MG63 (cell line): ENCODE measurements around the gene FICD. TPM values are rescaled to one million over a fixed set of nuclear protein-coding genes. Genes with fewer than 3 reads are reported as not detected.

Source experiments
- DNase-seq: peaks from one replicate; pipeline ENCODE4 v3.0.0-alpha.2; 2020
- H3K27me3 ChIP-seq: fragments of 250-450 bp; sonication (Bioruptor Pico); 2 replicates; pipeline ENCODE4 v1.5.1; 2020; ENCODE audit warnings: mild to moderate bottlenecking, moderate library complexity
- H3K36me3 ChIP-seq: fragments of 250-450 bp; sonication (Bioruptor Pico); 2 replicates; pipeline ENCODE4 v1.5.1; 2020; ENCODE audit warnings: mild to moderate bottlenecking, moderate library complexity
- H3K4me3 ChIP-seq: fragments of 250-450 bp; sonication (Bioruptor Pico); 2 replicates; pipeline ENCODE4 v1.5.1; 2020; ENCODE audit warnings: mild to moderate bottlenecking, moderate library complexity
- H3K9me3 ChIP-seq: fragments of 250-450 bp; sonication (Bioruptor Pico); 2 replicates; pipeline ENCODE4 v1.5.1; 2020; ENCODE audit warnings: mild to moderate bottlenecking, moderate library complexity
- total RNA-seq: library from RNA; depleted of rRNA; stranded (reverse); fragments of >200 nt; shearing (Covaris generic); gene quantifications from 2 replicates; pipeline ENCODE4 v1.2.3, GENCODE V29; 2014; ENCODE audit warnings: low replicate concordance

The FICD gene
- total RNA-seq, 1 experiment from 2014 or later = 1.6 TPM

DNA sequence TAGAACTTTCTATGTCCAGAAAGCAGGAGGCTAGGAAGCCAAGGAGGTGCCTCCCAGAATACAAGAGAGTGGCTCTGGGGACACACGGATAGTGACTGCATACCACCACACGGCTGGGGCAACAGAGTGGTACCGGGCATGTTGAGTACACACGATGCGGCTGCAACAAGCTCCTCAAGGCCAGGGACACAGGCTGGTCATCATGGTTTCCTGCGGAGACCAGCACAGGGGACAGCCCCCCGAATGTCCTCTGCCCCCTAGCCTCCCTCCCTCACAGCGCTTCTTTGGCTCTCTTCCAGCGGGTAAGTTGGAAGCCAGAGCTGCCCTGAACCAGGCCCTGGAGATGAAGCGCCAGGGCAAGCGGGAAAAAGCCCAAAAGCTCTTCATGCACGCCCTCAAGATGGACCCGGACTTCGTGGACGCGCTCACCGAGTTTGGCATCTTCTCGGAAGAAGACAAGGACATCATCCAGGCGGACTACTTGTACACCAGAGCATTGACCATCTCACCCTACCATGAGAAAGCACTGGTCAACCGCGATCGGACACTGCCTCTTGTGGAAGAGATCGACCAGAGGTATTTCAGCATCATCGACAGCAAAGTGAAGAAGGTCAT, 3.1 kb downstream of the FICD start:
- H3K27me3 ChIP-seq = peaks cover 3% of the 10 kb centered on the region; the same call in 1 of the 2 replicates
- DNase-seq = no peak
- peaks cover 43% of the 10 kb centered on the region for H3K36me3 ChIP-seq
- H3K9me3 ChIP-seq = no peaks in the 10 kb centered on the region
- H3K4me3 ChIP-seq = no peak overlapping the region

DNA sequence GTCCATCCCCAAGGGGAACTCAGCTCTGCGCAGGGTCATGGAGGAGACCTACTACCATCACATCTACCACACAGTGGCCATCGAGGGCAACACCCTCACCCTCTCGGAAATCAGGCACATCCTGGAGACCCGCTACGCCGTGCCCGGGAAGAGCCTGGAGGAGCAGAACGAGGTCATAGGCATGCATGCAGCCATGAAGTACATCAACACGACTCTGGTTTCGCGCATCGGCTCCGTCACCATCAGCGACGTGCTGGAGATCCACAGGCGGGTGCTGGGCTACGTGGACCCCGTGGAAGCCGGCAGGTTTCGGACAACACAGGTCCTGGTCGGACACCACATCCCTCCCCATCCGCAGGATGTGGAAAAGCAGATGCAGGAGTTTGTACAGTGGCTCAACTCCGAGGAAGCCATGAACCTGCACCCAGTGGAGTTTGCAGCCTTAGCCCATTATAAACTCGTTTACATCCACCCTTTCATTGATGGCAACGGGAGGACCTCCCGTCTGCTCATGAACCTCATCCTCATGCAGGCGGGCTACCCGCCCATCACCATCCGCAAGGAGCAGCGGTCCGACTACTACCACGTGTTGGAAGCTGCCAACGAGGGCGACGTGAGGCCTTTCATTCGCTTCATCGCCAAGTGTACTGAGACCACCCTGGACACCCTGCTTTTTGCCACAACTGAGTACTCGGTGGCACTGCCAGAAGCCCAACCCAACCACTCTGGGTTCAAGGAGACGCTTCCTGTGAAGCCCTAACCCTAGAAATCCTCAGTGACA, 3.8 kb downstream of the FICD start:
- Histone ChIP-seq H3K9me3 (no peaks in the 10 kb centered on the region), H3K4me3 (no peak overlapping the region), H3K27me3 (peaks cover 3% of the 10 kb centered on the region; the same call in 1 of the 2 replicates), H3K36me3 (peaks cover 49% of the 10 kb centered on the region)
- no peak for DNase-seq

- H3K36me3 ChIP-seq = peaks cover 55% of the 10 kb centered on the region
- no peak for DNase-seq
These were observed 4.5 kb downstream of the FICD start for GRCh38 chr12:108519558-108519957.

DNA sequence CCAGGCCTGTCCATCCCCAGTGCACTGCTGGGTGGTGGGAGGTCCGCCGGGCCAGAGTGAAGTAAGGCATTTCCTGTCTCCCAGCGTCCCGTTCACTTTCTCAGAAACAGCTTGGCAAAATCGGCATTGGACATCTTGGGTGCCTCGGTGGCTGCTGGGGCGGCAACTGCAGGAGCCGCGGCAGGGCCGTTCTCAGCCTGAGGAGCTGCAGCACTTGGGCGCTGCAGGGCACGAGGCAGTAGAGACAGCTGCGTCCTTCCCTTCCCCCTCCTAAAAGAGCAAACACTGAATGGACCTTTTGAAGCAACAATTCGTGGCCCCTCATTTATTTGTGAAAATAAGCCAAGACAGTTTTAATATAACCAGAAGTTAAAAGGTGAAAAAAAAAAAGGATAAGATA, 8.3 kb downstream of the FICD start:
- Histone ChIP-seq H3K27me3 (no peaks in the 10 kb centered on the region), H3K9me3 (no peaks in the 10 kb centered on the region), H3K36me3 (peaks cover 86% of the 10 kb centered on the region), H3K4me3 (no peak overlapping the region)
- no peak for DNase-seq

More at GRCh38 chr12:108519558-108519957, 4.5 kb downstream of the FICD start:
- Histone ChIP-seq H3K9me3 (no peaks in the 10 kb centered on the region), H3K27me3 (no peaks in the 10 kb centered on the region), H3K4me3 (no peak overlapping the region)

DNA sequence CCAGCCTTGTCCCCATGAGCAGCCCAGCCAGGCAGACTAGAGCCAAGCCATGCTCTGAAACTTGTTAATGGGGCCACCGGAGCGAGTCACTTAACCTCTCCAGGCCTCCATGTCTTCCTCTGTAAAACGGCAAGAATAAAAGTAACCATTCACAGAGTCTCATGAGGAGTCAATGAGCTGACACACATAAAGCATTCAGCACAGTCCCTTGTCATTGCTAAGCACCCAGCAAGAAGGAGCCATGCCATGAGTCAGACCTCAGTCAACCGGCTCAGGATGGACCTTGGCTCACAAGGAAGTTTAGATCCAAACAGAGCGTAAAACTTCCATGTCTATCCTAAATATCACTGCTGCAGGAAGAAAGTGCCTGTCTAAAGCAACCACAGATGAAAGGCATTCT, 10.6 kb downstream of the FICD start:
- Histone ChIP-seq H3K36me3 (peaks cover 85% of the 10 kb centered on the region), H3K4me3 (no peak overlapping the region), H3K27me3 (no peaks in the 10 kb centered on the region), H3K9me3 (no peaks in the 10 kb centered on the region)
- DNase-seq = no peak

GRCh38 chr12:108526482-108527165, 11.5 kb downstream of the FICD start:
- Histone ChIP-seq H3K36me3 (peaks cover 86% of the 10 kb centered on the region), H3K9me3 (no peaks in the 10 kb centered on the region), H3K27me3 (no peaks in the 10 kb centered on the region), H3K4me3 (no peak overlapping the region)
- DNase-seq = no peak

GRCh38 chr12:108527166-108527496, 12.1 kb downstream of the FICD start:
- Histone ChIP-seq H3K4me3 (no peak overlapping the region), H3K27me3 (no peaks in the 10 kb centered on the region), H3K36me3 (peaks cover 86% of the 10 kb centered on the region), H3K9me3 (no peaks in the 10 kb centered on the region)
- DNase-seq = no peak

- Histone ChIP-seq H3K9me3 (no peaks in the 10 kb centered on the region), H3K36me3 (peaks cover 77% of the 10 kb centered on the region), H3K27me3 (no peaks in the 10 kb centered on the region), H3K4me3 (no peak overlapping the region)
- no peak for DNase-seq
These were observed 15.1 kb downstream of the FICD start for GRCh38 chr12:108530161-108530560.

GRCh38 chr12:108531929-108532848, 17.1 kb downstream of the FICD start:
- Histone ChIP-seq H3K36me3 (peaks cover 76% of the 10 kb centered on the region), H3K4me3 (no peak overlapping the region), H3K27me3 (no peaks in the 10 kb centered on the region), H3K9me3 (no peaks in the 10 kb centered on the region)
- no peak for DNase-seq

GRCh38 chr12:108538146-108538545, 23.1 kb downstream of the FICD start:
- H3K4me3 ChIP-seq = no peak overlapping the region
- DNase-seq = no peak
- H3K9me3 ChIP-seq = no peaks in the 10 kb centered on the region
- peaks cover 67% of the 10 kb centered on the region for H3K36me3 ChIP-seq
- no peaks in the 10 kb centered on the region for H3K27me3 ChIP-seq

GRCh38 chr12:108538616-108539195, 23.6 kb downstream of the FICD start:
- Histone ChIP-seq H3K27me3 (no peaks in the 10 kb centered on the region), H3K36me3 (peaks cover 67% of the 10 kb centered on the region), H3K4me3 (no peak overlapping the region), H3K9me3 (no peaks in the 10 kb centered on the region)
- no peak for DNase-seq

DNA sequence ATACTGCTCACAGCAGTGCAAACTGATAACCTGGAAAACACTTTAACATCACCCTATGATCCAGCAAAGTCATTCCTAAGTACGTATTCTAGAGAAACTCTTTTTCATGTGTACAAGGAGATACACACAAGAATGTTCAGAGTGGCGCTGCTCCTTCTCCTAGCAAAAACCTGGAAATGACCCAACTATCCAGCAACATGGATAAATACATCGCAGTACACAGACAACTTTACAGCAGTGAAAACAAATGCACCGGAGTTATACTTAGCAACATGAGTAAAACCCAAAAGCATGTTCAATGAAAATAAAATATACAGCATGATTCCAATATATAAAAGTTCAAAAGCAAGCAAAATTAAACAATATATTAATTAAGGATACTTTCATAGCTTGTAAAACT, 27.2 kb downstream of the FICD start:
- no peaks in the 10 kb centered on the region for H3K9me3 ChIP-seq
- no peak for DNase-seq
- H3K27me3 ChIP-seq = no peaks in the 10 kb centered on the region
- H3K36me3 ChIP-seq = peaks cover 71% of the 10 kb centered on the region
- H3K4me3 ChIP-seq = no peak overlapping the region

- no peak overlapping the region for H3K4me3 ChIP-seq
- peaks cover 71% of the 10 kb centered on the region for H3K36me3 ChIP-seq
- no peaks in the 10 kb centered on the region for H3K27me3 ChIP-seq
- no peaks in the 10 kb centered on the region for H3K9me3 ChIP-seq
- no peak for DNase-seq
These were observed 28.6 kb downstream of the FICD start for GRCh38 chr12:108543652-108544051.

DNA sequence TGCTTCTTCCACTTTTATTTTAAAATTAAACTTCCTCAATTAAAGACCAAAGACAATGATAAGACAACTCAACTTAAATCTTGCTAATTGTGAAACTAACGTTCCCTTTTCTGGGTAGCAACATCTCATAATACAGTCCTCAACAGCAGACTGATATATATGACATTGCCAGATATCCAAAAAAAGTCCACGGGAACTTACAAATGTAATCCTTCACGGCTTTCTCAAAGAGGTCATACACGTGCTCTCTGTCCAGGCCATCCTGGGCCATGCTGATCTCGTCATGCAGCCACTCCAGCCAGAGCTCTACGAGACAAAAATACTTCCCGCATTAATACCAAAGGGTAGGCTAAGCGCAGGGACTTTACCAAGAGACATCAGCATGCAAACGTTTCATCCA, 32.6 kb downstream of the FICD start:
- no peaks in the 10 kb centered on the region for H3K9me3 ChIP-seq
- H3K36me3 ChIP-seq = peaks cover 63% of the 10 kb centered on the region
- no peak overlapping the region for H3K4me3 ChIP-seq
- H3K27me3 ChIP-seq = no peaks in the 10 kb centered on the region
- DNase-seq = no peak

DNA sequence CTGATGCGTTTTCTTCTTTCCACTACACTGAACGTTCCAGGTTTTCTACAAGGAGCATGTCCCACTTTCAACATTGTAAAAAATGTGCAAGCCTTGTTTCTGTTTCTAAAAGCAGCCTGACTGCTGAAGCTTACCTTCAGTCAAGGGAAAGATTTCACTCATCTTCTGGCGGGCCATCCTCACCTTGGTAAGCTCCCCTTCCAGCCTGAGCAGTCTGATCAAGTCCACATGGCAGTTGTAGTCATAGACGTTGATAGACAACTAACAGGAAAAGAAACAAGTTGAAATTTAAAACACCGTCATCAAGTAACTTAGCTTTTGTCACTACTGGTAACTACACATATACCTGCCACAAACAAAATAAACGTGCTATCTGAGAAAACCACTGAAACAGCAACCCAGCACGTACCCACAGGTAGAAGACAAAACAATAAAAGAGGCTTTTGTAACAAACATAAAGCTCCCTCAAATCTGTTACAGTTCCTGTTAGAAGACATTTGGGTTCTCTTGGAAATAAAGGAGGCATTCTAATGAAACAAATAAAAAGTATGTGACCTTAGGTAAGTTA, 34.0 kb downstream of the FICD start:
- Histone ChIP-seq H3K9me3 (no peaks in the 10 kb centered on the region), H3K4me3 (no peak overlapping the region), H3K36me3 (peaks cover 50% of the 10 kb centered on the region), H3K27me3 (no peaks in the 10 kb centered on the region)
- DNase-seq = no peak

GRCh38 chr12:108551535-108551934, 36.5 kb downstream of the FICD start:
- H3K9me3 ChIP-seq = no peaks in the 10 kb centered on the region
- no peaks in the 10 kb centered on the region for H3K27me3 ChIP-seq
- no peak overlapping the region for H3K4me3 ChIP-seq
- peaks cover 35% of the 10 kb centered on the region for H3K36me3 ChIP-seq
- DNase-seq = no peak
